ENCODE data around the gene UNC5A. TPM values are rescaled to one million over a fixed set of nuclear protein-coding genes. Genes with fewer than 3 reads are reported as not detected.

UNC5A gene
- total RNA-seq, 6 experiments from 2014 or later = not detected

- H3K4me3 Mint-ChIP-seq = no peak overlapping the region
These were observed 4.2 kb upstream of the UNC5A start for GRCh38 chr5:176806137-176806536.

GRCh38 chr5:176809544-176810080, 747 bp upstream of the UNC5A start:
- Mint-ChIP-seq H3K9me3 (no peaks in the 10 kb centered on the region), H3K27me3 (ENCODE audit: insufficient read depth) (peaks cover 26% of the 10 kb centered on the region), H3K4me3 (no peak overlapping the region), H3K36me3 (ENCODE audit: low read depth) (no peaks in the 10 kb centered on the region), H3K27ac (no peak overlapping the region), H3K4me1 (ENCODE audit: low read depth) (no peaks in the 10 kb centered on the region)
- no peak for TF ChIP-seq CTCF (IDR thresholded peaks at IDR 0.05)
- no peak for DNase-seq

More at GRCh38 chr5:176806137-176806536, 4.2 kb upstream of the UNC5A start:
- H3K9me3 Mint-ChIP-seq = no peaks in the 10 kb centered on the region
- no peaks in the 10 kb centered on the region for H3K36me3 Mint-ChIP-seq (ENCODE audit: low read depth)
- no peak for TF ChIP-seq CTCF (IDR thresholded peaks at IDR 0.05)
- peak; percentile 16 for DNase-seq
- H3K27me3 Mint-ChIP-seq (ENCODE audit: insufficient read depth) = peaks cover 14% of the 10 kb centered on the region
- H3K4me1 Mint-ChIP-seq (ENCODE audit: low read depth) = no peaks in the 10 kb centered on the region
- no peak overlapping the region for H3K27ac Mint-ChIP-seq

GRCh38 chr5:176810687-176811501, 535 bp downstream of the UNC5A start:
- no peaks in the 10 kb centered on the region for H3K36me3 Mint-ChIP-seq (ENCODE audit: low read depth)
- H3K9me3 Mint-ChIP-seq = no peaks in the 10 kb centered on the region
- DNase-seq = no peak
- no peak for TF ChIP-seq CTCF (IDR thresholded peaks at IDR 0.05)
- no peak overlapping the region for H3K4me3 Mint-ChIP-seq
- H3K27me3 Mint-ChIP-seq (ENCODE audit: insufficient read depth) = peaks cover 37% of the 10 kb centered on the region
- H3K4me1 Mint-ChIP-seq (ENCODE audit: low read depth) = no peaks in the 10 kb centered on the region
- no peak overlapping the region for H3K27ac Mint-ChIP-seq

- H3K4me1 Mint-ChIP-seq (ENCODE audit: low read depth) = no peaks in the 10 kb centered on the region
- peak; percentile 74 for TF ChIP-seq CTCF (IDR thresholded peaks at IDR 0.05)
- peak; percentile 22 for DNase-seq
- H3K36me3 Mint-ChIP-seq (ENCODE audit: low read depth) = no peaks in the 10 kb centered on the region
- no peak overlapping the region for H3K4me3 Mint-ChIP-seq
- no peaks in the 10 kb centered on the region for H3K9me3 Mint-ChIP-seq
- H3K27me3 Mint-ChIP-seq (ENCODE audit: insufficient read depth) = peaks cover 46% of the 10 kb centered on the region
- H3K27ac Mint-ChIP-seq = no peak overlapping the region
These were observed 2.2 kb downstream of the UNC5A start for GRCh38 chr5:176812269-176813259.

GRCh38 chr5:176813587-176814312, 3.4 kb downstream of the UNC5A start:
- Mint-ChIP-seq H3K36me3 (ENCODE audit: low read depth) (no peaks in the 10 kb centered on the region), H3K27me3 (ENCODE audit: insufficient read depth) (peaks cover 49% of the 10 kb centered on the region), H3K4me3 (no peak overlapping the region), H3K9me3 (no peaks in the 10 kb centered on the region), H3K27ac (no peak overlapping the region), H3K4me1 (ENCODE audit: low read depth) (no peaks in the 10 kb centered on the region)
- TF ChIP-seq CTCF (IDR thresholded peaks at IDR 0.05) = no peak
- DNase-seq = no peak

Data from HFFc6 (cell line).